GM12864 (cell line): ENCODE data around the gene LIMK2.

ENCODE experiments used
- DNase-seq: peaks from one replicate; pipeline ENCODE4 v3.0.0-alpha.2; 2011; ENCODE audit warnings: low read depth
- H3K4me3 ChIP-seq: 2 replicates; pipeline ENCODE4 v1.5.1; 2011; ENCODE audit warnings: mild to moderate bottlenecking, low read depth, low read length, control low read depth
- TF ChIP-seq, protein P1 (sequence below): IDR thresholded peaks from 2 replicates; pipeline ENCODE4 v1.5.1; 2011; ENCODE audit warnings: low read depth, mild to moderate bottlenecking, moderate library complexity, low read length, control low read depth, inconsistent platforms; ENCODE audit errors: missing control alignments

LIMK2 gene

GRCh38 chr22:31278151-31278621 is 66.1 kb downstream of the LIMK2 start:
- no peak for DNase-seq
- TF ChIP-seq, protein P1, sequence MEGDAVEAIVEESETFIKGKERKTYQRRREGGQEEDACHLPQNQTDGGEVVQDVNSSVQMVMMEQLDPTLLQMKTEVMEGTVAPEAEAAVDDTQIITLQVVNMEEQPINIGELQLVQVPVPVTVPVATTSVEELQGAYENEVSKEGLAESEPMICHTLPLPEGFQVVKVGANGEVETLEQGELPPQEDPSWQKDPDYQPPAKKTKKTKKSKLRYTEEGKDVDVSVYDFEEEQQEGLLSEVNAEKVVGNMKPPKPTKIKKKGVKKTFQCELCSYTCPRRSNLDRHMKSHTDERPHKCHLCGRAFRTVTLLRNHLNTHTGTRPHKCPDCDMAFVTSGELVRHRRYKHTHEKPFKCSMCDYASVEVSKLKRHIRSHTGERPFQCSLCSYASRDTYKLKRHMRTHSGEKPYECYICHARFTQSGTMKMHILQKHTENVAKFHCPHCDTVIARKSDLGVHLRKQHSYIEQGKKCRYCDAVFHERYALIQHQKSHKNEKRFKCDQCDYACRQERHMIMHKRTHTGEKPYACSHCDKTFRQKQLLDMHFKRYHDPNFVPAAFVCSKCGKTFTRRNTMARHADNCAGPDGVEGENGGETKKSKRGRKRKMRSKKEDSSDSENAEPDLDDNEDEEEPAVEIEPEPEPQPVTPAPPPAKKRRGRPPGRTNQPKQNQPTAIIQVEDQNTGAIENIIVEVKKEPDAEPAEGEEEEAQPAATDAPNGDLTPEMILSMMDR = no peak

GRCh38 chr22:31278626-31279326 is 66.7 kb downstream of the LIMK2 start:
- DNase-seq = no peak
- H3K4me3 ChIP-seq = no peak overlapping the region
- TF ChIP-seq, protein P1 = no peak

More at GRCh38 chr22:31278151-31278621, 66.1 kb downstream of the LIMK2 start:
- H3K4me3 ChIP-seq = no peak overlapping the region

GRCh38 chr22:31279327-31279669 is 67.2 kb downstream of the LIMK2 start:
- DNase-seq = no peak
- no peak overlapping the region for H3K4me3 ChIP-seq
- TF ChIP-seq, protein P1 = no peak

DNA sequence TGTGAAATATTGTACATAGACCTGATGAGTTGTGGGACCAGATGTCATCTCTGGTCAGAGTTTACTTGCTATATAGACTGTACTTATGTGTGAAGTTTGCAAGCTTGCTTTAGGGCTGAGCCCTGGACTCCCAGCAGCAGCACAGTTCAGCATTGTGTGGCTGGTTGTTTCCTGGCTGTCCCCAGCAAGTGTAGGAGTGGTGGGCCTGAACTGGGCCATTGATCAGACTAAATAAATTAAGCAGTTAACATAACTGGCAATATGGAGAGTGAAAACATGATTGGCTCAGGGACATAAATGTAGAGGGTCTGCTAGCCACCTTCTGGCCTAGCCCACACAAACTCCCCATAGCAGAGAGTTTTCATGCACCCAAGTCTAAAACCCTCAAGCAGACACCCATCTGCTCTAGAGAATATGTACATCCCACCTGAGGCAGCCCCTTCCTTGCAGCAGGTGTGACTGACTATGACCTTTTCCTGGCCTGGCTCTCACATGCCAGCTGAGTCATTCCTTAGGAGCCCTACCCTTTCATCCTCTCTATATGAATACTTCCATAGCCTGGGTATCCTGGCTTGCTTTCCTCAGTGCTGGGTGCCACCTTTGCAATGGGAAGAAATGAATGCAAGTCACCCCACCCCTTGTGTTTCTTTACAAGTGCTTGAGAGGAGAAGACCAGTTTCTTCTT is 67.9 kb downstream of the LIMK2 start:
- H3K4me3 ChIP-seq = no peak overlapping the region
- TF ChIP-seq, protein P1 = no peak
- DNase-seq = no peak

- DNase-seq = no peak
- TF ChIP-seq, protein P1 = no peak
- H3K4me3 ChIP-seq = no peak overlapping the region
Observed at GRCh38 chr22:31281733-31282132, 69.6 kb downstream of the LIMK2 start.

- no peak overlapping the region for H3K4me3 ChIP-seq
- DNase-seq = no peak
- TF ChIP-seq, protein P1 = no peak
Observed at GRCh38 chr22:31282748-31283468, 70.8 kb downstream of the LIMK2 start.
